IPS-18a (cell line): Measurements from ENCODE around the gene NMT2.
"Not testable (repeated sequence)": the region's sequence is repeated elsewhere in the genome, so short reads cannot be mapped to it uniquely, and the experiment has no call there.

ENCODE experiments used
- H3K27ac ChIP-seq: one replicate; pipeline ENCODE4 v1.5.1; 2013; ENCODE audit warnings: low read length
- H3K27me3 ChIP-seq: one replicate; pipeline ENCODE4 v1.6.1; 2013; ENCODE audit warnings: mild to moderate bottlenecking, low read length; ENCODE audit not compliant: control insufficient read depth, insufficient read depth
- H3K36me3 ChIP-seq: one replicate; pipeline ENCODE4 v1.6.1; 2013; ENCODE audit warnings: low read depth, low read length; ENCODE audit not compliant: control insufficient read depth
- H3K4me1 ChIP-seq: one replicate; pipeline ENCODE4 v1.6.1; 2013; ENCODE audit warnings: low read depth, low read length; ENCODE audit not compliant: control insufficient read depth
- H3K4me3 ChIP-seq: one replicate; pipeline ENCODE4 v1.5.1; 2013; ENCODE audit warnings: low read length
- H3K9ac ChIP-seq: one replicate; pipeline ENCODE4 v1.6.1; 2013; ENCODE audit warnings: mild to moderate bottlenecking, low read length, moderate library complexity
- H3K9me3 ChIP-seq: one replicate; pipeline ENCODE4 v1.6.1; 2013; ENCODE audit warnings: low read depth, low read length; ENCODE audit not compliant: control insufficient read depth

Gene NMT2

DNA sequence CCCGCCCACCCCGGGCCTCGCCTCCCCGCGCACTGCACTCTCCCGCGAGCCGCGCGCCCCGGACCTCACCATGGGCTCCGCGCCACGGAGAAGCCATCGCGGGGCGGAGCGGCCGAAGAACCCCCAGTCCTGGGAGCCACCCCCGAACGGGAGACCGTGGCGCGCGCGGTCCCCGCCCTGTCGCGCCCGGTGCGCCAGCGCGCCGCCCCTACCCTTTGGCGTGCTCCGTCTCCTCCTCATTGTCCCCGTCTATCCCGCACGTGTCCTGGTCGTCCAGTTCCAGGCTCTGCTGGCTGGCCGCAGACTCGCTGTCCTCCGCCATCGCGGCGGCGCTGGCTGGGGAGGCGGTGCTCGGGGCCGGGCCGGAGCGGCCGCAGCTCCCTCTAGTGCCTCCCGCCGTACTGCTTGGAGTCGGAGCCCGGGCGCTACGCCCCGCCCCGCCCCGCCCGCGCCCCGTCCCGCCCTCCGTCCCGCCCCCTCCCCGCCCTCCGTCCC lies at the start of gene NMT2:
NMT2 (minus strand) TSS at position 403 of the 495 bp plus-strand sequence; CDS start at position 322, 81 bp downstream.
- Histone ChIP-seq H3K36me3 (no peaks in the 10 kb centered on the region), H3K9me3 (no peaks in the 10 kb centered on the region), H3K27ac (no peak within 1 kb of the TSS), H3K9ac (peak within 1 kb of the TSS; percentile 61), H3K4me3 (peak within 1 kb of the TSS; percentile 73), H3K4me1 (peaks cover 16% of the 10 kb centered on the region), H3K27me3 (peaks cover 20% of the 10 kb centered on the region)

GRCh38 chr10:15216700-15217099 lies 48.2 kb upstream of the NMT2 start:
- Histone ChIP-seq H3K9ac (no peak overlapping the region), H3K36me3 (peaks cover 4% of the 10 kb centered on the region), H3K4me3 (no peak overlapping the region), H3K9me3 (no peaks in the 10 kb centered on the region), H3K27me3 (no peaks in the 10 kb centered on the region), H3K27ac (no peak overlapping the region), H3K4me1 (no peaks in the 10 kb centered on the region)

- Histone ChIP-seq H3K27me3 (no peaks in the 10 kb centered on the region), H3K9me3 (no peaks in the 10 kb centered on the region), H3K36me3 (peaks cover 4% of the 10 kb centered on the region), H3K4me1 (no peaks in the 10 kb centered on the region), H3K9ac (no peak overlapping the region), H3K27ac (no peak overlapping the region), H3K4me3 (no peak overlapping the region)
These were observed 45.7 kb upstream of the NMT2 start for GRCh38 chr10:15214237-15214636.

DNA sequence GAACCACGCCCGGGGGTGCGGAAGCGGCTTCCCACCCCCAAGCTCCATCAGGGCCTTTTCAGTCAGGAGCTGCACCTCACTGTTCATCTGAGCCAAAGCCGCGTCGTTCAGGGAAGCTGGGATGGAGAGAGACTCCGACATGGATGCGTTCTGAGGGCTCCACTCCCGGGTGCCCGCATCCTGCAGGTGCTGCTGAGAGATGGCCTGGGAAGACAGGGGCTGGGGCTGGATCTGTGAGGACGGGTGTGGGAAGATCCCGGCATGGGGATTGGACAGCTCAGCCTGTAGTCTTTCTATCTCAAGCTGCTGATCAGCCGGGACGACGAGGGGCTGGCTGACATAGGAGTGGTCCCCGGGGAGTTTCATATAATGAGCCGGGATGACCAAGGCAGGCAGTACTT lies 45.0 kb upstream of the NMT2 start:
- H3K4me1 ChIP-seq, result no peaks in the 10 kb centered on the region
- no peak overlapping the region for H3K27ac ChIP-seq
- peaks cover 4% of the 10 kb centered on the region for H3K36me3 ChIP-seq
- H3K9me3 ChIP-seq, result no peaks in the 10 kb centered on the region
- no peak overlapping the region for H3K9ac ChIP-seq
- no peaks in the 10 kb centered on the region for H3K27me3 ChIP-seq
- no peak overlapping the region for H3K4me3 ChIP-seq

GRCh38 chr10:15211464-15211979 lies 43.0 kb upstream of the NMT2 start:
- Histone ChIP-seq H3K36me3 (peaks cover 4% of the 10 kb centered on the region), H3K4me1 (no peaks in the 10 kb centered on the region), H3K27ac (no peak overlapping the region), H3K9ac (no peak overlapping the region), H3K4me3 (no peak overlapping the region), H3K27me3 (no peaks in the 10 kb centered on the region), H3K9me3 (no peaks in the 10 kb centered on the region)

- Histone ChIP-seq H3K9ac (no peak overlapping the region), H3K9me3 (no peaks in the 10 kb centered on the region), H3K27ac (no peak overlapping the region), H3K36me3 (peaks cover 4% of the 10 kb centered on the region), H3K4me3 (no peak overlapping the region), H3K4me1 (no peaks in the 10 kb centered on the region), H3K27me3 (no peaks in the 10 kb centered on the region)
These were observed 42.0 kb upstream of the NMT2 start for GRCh38 chr10:15210521-15210920.

DNA sequence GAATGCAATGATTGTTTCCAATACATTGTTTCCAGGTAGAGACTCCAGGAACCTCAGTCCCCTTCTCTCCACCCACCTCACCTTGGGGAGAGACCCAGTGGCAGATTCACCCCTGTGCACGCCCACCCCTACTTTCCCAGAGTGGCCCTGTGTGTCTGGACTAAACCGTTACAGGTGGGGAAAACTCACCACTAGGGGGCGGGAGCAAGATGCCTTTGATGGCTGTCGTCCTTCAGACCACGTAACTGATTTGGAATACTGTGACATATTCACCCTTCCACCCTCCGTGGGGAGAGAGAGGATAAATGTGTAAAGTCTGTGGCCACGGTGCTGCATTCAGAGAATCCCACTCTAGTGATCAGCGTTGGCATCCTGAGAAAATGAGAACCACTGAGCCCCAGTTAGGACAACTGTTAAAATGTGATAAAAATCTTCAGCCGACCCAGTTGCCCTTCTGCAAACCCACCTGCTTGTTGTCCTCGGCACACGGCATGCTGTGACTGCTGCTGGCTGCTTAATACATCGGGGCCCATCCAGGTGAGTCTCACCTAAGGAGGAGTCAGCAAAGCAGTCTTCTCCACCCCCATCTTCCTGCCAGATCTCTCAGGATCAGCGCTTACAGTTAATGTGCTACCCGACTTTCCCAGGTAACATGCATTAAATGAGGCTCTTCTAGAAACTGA lies 41.5 kb upstream of the NMT2 start:
- Histone ChIP-seq H3K9ac (no peak overlapping the region), H3K27ac (no peak overlapping the region), H3K4me3 (no peak overlapping the region), H3K36me3 (peaks cover 4% of the 10 kb centered on the region), H3K4me1 (no peaks in the 10 kb centered on the region), H3K27me3 (no peaks in the 10 kb centered on the region), H3K9me3 (no peaks in the 10 kb centered on the region)

DNA sequence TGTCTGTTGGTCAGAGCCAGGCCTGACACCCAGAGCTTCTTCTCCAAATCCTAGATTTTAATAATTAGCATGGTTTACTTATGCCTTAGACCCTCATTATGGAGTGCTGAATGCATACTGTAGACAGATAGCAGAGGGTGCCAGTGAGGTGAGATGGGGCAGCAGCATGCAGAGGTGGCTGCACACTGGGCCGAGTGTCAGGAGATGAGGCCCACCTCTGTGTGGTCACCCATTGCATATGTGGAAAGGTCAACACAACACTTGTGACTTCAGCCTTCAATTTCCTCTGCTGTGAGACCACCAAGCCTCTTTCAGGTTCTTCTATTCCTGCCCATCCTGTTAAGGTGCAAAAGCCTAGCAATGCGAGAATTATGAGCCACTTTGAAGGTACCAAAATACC lies 39.7 kb upstream of the NMT2 start:
- H3K4me1 ChIP-seq, result no peaks in the 10 kb centered on the region
- no peaks in the 10 kb centered on the region for H3K36me3 ChIP-seq
- no peak overlapping the region for H3K4me3 ChIP-seq
- H3K27me3 ChIP-seq, result no peaks in the 10 kb centered on the region
- no peak overlapping the region for H3K9ac ChIP-seq
- H3K27ac ChIP-seq, result no peak overlapping the region
- no peaks in the 10 kb centered on the region for H3K9me3 ChIP-seq

DNA sequence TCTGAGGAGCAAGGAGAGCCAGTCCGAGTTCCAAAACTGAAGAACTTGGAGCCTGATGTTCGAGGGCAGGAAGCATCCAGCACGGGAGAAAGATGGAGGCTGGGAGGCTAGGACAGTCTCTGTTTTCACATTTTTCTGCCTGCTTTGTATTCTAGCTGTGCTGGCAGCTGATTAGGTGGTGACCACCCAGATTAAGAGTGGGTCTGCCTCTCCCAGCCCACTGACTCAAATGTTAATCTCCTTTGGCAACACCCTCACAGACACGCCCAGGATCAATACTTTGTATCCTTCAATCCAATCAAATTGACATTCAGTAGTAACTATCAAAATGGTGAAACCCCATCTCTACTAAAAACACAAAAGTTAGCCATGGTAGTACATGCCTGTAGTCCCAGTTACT lies 38.9 kb upstream of the NMT2 start:
- not testable (repeated sequence) for H3K27ac ChIP-seq, H3K4me3 ChIP-seq, H3K4me1 ChIP-seq, H3K36me3 ChIP-seq, H3K9ac ChIP-seq, H3K27me3 ChIP-seq, H3K9me3 ChIP-seq

GRCh38 chr10:15202639-15203038 lies 34.1 kb upstream of the NMT2 start:
- Histone ChIP-seq H3K36me3 (no peaks in the 10 kb centered on the region), H3K9me3 (no peaks in the 10 kb centered on the region), H3K27me3 (no peaks in the 10 kb centered on the region), H3K9ac (no peak overlapping the region), H3K4me3 (no peak overlapping the region), H3K4me1 (peaks cover 6% of the 10 kb centered on the region), H3K27ac (no peak overlapping the region)

GRCh38 chr10:15202301-15202621 lies 33.8 kb upstream of the NMT2 start:
- H3K9ac ChIP-seq, H3K36me3 ChIP-seq, H3K27ac ChIP-seq, H3K27me3 ChIP-seq, H3K4me3 ChIP-seq, H3K4me1 ChIP-seq, H3K9me3 ChIP-seq: not testable (repeated sequence)

DNA sequence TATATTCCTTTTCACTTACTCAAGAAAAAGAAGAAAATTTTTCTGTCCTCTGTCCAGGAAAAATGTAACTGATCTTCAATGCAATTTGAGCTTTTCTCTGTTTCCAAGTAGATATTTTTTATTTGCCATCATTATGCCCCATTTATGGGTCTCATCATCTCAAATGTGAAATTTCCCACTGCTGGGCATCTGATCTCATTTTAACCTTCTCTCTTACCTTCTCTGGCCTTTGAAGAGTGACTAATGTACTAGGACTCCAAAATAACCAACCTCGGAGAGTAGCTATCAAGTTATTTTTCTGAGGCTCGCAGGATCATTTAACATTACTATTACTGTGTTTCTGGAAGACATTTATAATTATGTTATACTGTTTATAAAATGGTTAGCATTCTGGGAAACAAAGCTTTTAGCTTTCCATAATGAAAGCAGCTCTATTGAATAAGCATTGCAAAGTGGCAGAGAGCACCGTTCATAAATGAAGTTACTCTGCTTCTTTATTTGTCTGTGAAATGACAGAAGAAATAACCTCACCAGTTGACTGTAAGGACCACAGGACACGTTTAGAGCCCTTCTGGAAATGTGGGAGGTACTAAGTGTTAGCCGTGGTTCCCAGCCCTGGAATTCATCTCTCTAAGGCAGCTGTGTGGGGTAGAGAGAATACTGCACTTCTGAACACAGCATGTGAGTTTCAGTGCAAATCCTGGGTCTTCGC lies 33.3 kb upstream of the NMT2 start:
- Histone ChIP-seq H3K4me1 (peaks cover 6% of the 10 kb centered on the region), H3K27ac (no peak overlapping the region), H3K9me3 (no peaks in the 10 kb centered on the region), H3K4me3 (no peak overlapping the region), H3K27me3 (no peaks in the 10 kb centered on the region), H3K9ac (no peak overlapping the region), H3K36me3 (no peaks in the 10 kb centered on the region)
